HepG2 (cell line): Measurements from ENCODE around the gene CHN2. TPM values are rescaled to one million over a fixed set of nuclear protein-coding genes. Genes with fewer than 3 reads are reported as not detected.

Experiments used
- ATAC-seq: fragments of 200-7000 bp; cut with Tn5 transposase; 3 replicates; pipeline ENCODE4 v1.9.1; 2020; ENCODE audit warnings: mild to moderate bottlenecking, moderate library complexity
- BruUV-seq: library from RNA; stranded (reverse); fragments of 400-500 nt; replicated peaks from 2 replicates; lab custom pipeline; 2021; lab: Mats Ljungman, UMichigan
- CTCF ChIA-PET: fragments of 300-600 bp; formaldehyde crosslinking; extraction: SDS; loops from one replicate; lab custom pipeline; 2021; ENCODE audit warnings: low total read pairs, inconsistent platforms, low intra/inter-chr PET ratio; lab: Yijun Ruan, JAX
- POLR2A ChIA-PET: fragments of 350-600 bp; sonication (Branson Sonifier 250); formaldehyde crosslinking; loops from one replicate; lab custom pipeline; 2020; ENCODE audit warnings: antibody characterized with exemption, inconsistent platforms; lab: Yijun Ruan, JAX
- DNase-seq: peaks from one replicate; pipeline ENCODE4 v3.0.0-alpha.2; 2015; ENCODE audit warnings: low spot score
- FAIRE-seq: peaks from 3 replicates; lab custom pipeline; 2011; peaks lifted over from hg19 to GRCh38; lab: Jason Lieb, UNC
- H2AFZ ChIP-seq: one replicate; pipeline ENCODE4 v1.6.1; 2011; ENCODE audit warnings: low read length, inconsistent platforms
- H3K27ac ChIP-seq: fragments of 300-600 bp; 3 replicates; pipeline ENCODE4 v1.8.0; 2011; ENCODE audit warnings: mixed run types, mild to moderate bottlenecking, mixed read lengths, low read length, inconsistent platforms; ENCODE audit not compliant: insufficient read depth; ENCODE audit errors: extremely low read length
- H3K27me3 ChIP-seq, 2 experiments: fragments of 200-600 bp in 1 of 2; 2 replicates in 1 of 2; 3 replicates in 1 of 2; pipeline versions ENCODE4 v1.6.0 to v1.8.0; 2011; ENCODE audit warnings: low read length in 2 of 2, mild to moderate bottlenecking in 2 of 2, moderate library complexity in 2 of 2, inconsistent platforms in 1 of 2; ENCODE audit not compliant: insufficient read depth in 2 of 2, control insufficient read depth in 1 of 2
- H3K36me3 ChIP-seq, 2 experiments: fragments of 200-600 bp in 1 of 2; replicated peaks in 1 of 2; 2 replicates in 1 of 2; 3 replicates in 1 of 2; pipeline versions ENCODE4 v1.5.1 to v1.8.0; 2011; ENCODE audit warnings: low read length in 2 of 2, inconsistent platforms in 1 of 2; ENCODE audit not compliant: insufficient read depth in 2 of 2, control insufficient read depth in 1 of 2
- H3K4me1 ChIP-seq: 2 replicates; pipeline ENCODE4 v1.5.1; 2012; ENCODE audit warnings: low read length, inconsistent platforms; ENCODE audit not compliant: insufficient read depth
- H3K4me2 ChIP-seq: 2 replicates; pipeline ENCODE4 v1.6.0; 2011; ENCODE audit warnings: low read depth, low read length, inconsistent platforms
- H3K4me3 ChIP-seq, 3 experiments: fragments of 200-600 bp in 1 of 3; sonication (generic), shearing (Covaris generic) in 1 of 3; replicated peaks in 1 of 3; 2 replicates each; pipeline ENCODE4 v1.5.1; 2011 to 2016; ENCODE audit warnings: low read length in 3 of 3, inconsistent platforms in 2 of 3, low read depth in 2 of 3, mild to moderate bottlenecking in 2 of 3, control low read depth in 1 of 3, mixed read lengths in 1 of 3; ENCODE audit not compliant: insufficient read depth in 1 of 3
- H3K79me2 ChIP-seq: one replicate; pipeline ENCODE4 v1.6.1; 2011; ENCODE audit warnings: low read length, inconsistent platforms; ENCODE audit not compliant: insufficient read depth
- H3K9ac ChIP-seq: 2 replicates; pipeline ENCODE4 v1.6.0; 2011; ENCODE audit warnings: mild to moderate bottlenecking, low read depth, low read length, inconsistent platforms; ENCODE audit not compliant: insufficient read depth
- H3K9me3 ChIP-seq: 2 replicates; pipeline ENCODE4 v1.5.1; 2012; ENCODE audit warnings: mild to moderate bottlenecking, low read length
- H4K20me1 ChIP-seq: 2 replicates; pipeline ENCODE4 v1.6.0; 2011; ENCODE audit warnings: inconsistent platforms, mild to moderate bottlenecking, low read length, moderate library complexity; ENCODE audit not compliant: insufficient read depth
- ATF7 ChIP-seq, 2 experiments: fragments of 450-650 bp in 1 of 2; sonication (generic) in 1 of 2; formaldehyde crosslinking in 1 of 2; IDR thresholded peaks; 2 replicates each; pipeline versions ENCODE4 v1.4.0 to v1.6.1; 2016 to 2020; ENCODE audit warnings: antibody characterized with exemption in 1 of 2, mild to moderate bottlenecking in 1 of 2, missing genetic modification reagents in 1 of 2
- CTCF ChIP-seq: sonication (generic); formaldehyde crosslinking; IDR thresholded peaks from 2 replicates; pipeline ENCODE4 v1.5.0; 2020; ENCODE audit warnings: mild to moderate bottlenecking, missing genetic modification reagents, moderate library complexity
- HHEX ChIP-seq: IDR thresholded peaks from 2 replicates; pipeline ENCODE4 v1.6.1; 2016; ENCODE audit warnings: control low read depth
- ISX ChIP-seq: sonication (generic); formaldehyde crosslinking; conservative IDR thresholded peaks from 2 replicates; pipeline ENCODE4 v1.5.0; 2020; ENCODE audit warnings: missing genetic modification reagents
- MTF2 ChIP-seq: sonication (generic); formaldehyde crosslinking; IDR thresholded peaks from 2 replicates; pipeline ENCODE4 v1.5.0; 2020; ENCODE audit warnings: missing genetic modification reagents, borderline replicate concordance
- MXI1 ChIP-seq: IDR thresholded peaks from 3 replicates; pipeline ENCODE4 v1.6.1; 2012; ENCODE audit warnings: low read depth, low read length, inconsistent platforms, borderline replicate concordance
- PAWR ChIP-seq: sonication (generic); formaldehyde crosslinking; IDR thresholded peaks from 2 replicates; pipeline ENCODE4 v1.4.0; 2020; ENCODE audit warnings: missing genetic modification reagents, mild to moderate bottlenecking, borderline replicate concordance
- PLRG1 ChIP-seq: fragments of 450-650 bp; conservative IDR thresholded peaks from 2 replicates; pipeline ENCODE4 v1.6.1; 2016
- POGZ ChIP-seq: sonication (generic); formaldehyde crosslinking; IDR thresholded peaks from 2 replicates; pipeline ENCODE4 v1.4.0; 2020; ENCODE audit warnings: mild to moderate bottlenecking, missing genetic modification reagents
- ZGPAT ChIP-seq: IDR thresholded peaks from 2 replicates; pipeline ENCODE4 v1.6.1; 2016; ENCODE audit warnings: mild to moderate bottlenecking
- ZKSCAN1 ChIP-seq: fragments of 150-350 bp; IDR thresholded peaks from 2 replicates; pipeline ENCODE4 v1.6.1; 2014; ENCODE audit warnings: low read length
- ZNF326 ChIP-seq: sonication (generic); formaldehyde crosslinking; IDR thresholded peaks from 2 replicates; pipeline ENCODE4 v1.4.0; 2020; ENCODE audit warnings: missing genetic modification reagents, borderline replicate concordance
- ZNF335 ChIP-seq: sonication (generic); formaldehyde crosslinking; IDR thresholded peaks from 2 replicates; pipeline ENCODE4 v1.4.0; 2020; ENCODE audit warnings: missing genetic modification reagents
- ZNF367 ChIP-seq: sonication (generic); formaldehyde crosslinking; IDR thresholded peaks from 2 replicates; pipeline ENCODE4 v1.4.0; 2020; ENCODE audit warnings: missing genetic modification reagents, borderline replicate concordance
- WGBS: methylation state at CpG from one replicate; pipeline ENCODE4 v1.1.6; 2017; ENCODE audit warnings: low lambda C conversion rate; 5-methylcytosine and 5-hydroxymethylcytosine counted together
- in situ Hi-C: cut with HindIII; loops from 2 replicates; pipeline ENCODE4 v1.10.0; 2017; ENCODE audit warnings: low pct_unique_long_range_greater_than_20kb; ENCODE audit not compliant: extremely low pct_ligation_motif_present
- intact Hi-C: fragments of 100-400 bp; cut with micrococcal nuclease; formaldehyde crosslinking; loops from one replicate; pipeline ENCODE4 v1.10.0; 2022; ENCODE audit not compliant: unreplicated experiment
- polyA plus RNA-seq, 8 experiments: library from polyadenylated mRNA; depleted of rRNA in 3 of 8; stranded (reverse) in 7 of 8; unstranded in 1 of 8; fragments of >200 nt; fragmentation: Illumina TruSeq in 4 of 8; extraction: Trizol in 4 of 8; gene quantifications; 2 replicates each; pipeline versions ENCODE4 v1.2.1 to v1.2.3, GENCODE V29; 2011 to 2016; ENCODE audit warnings: low read depth in 4 of 8, missing spikeins in 1 of 8, mixed read lengths in 1 of 8; ENCODE audit not compliant: insufficient read depth in 1 of 8
- total RNA-seq, 5 experiments: library from RNA; depleted of rRNA; stranded (reverse); fragments of >200 nt; fragmentation: Illumina TruSeq; extraction: Trizol; gene quantifications; 2 replicates each; pipeline ENCODE4 v1.2.3, GENCODE V29; 2016; ENCODE audit warnings: low read depth in 1 of 5

The CHN2 gene
- total and polyA plus RNA-seq, 2 of the 13 experiments (the other 11 are each of a cell fraction or from before 2014, with no cell fraction given): 23.5 to 30.5 TPM

GRCh38 chr7:29306319-29306991 lies 111.9 kb downstream of the CHN2 start:
- ChIA-PET CTCF (no interaction called here), POLR2A (no interaction called here)
- Histone ChIP-seq H3K27me3 (no peaks in the 10 kb centered on the region), H3K9ac (no peak overlapping the region), H3K27ac (no peak overlapping the region), H3K79me2 (peaks cover 29% of the 10 kb centered on the region), H3K4me2 (no peak overlapping the region), H2AFZ (no peak overlapping the region), H3K4me1 (peaks cover 42% of the 10 kb centered on the region), H3K4me3 (no peak overlapping the region), H4K20me1 (no peaks in the 10 kb centered on the region), H3K9me3 (no peaks in the 10 kb centered on the region), H3K36me3 (peaks cover 2 to 5% of the 10 kb centered on the region in 2 experiments; a peak in 2 of 5 replicates)
- no peak for TF ChIP-seq ATF7 (IDR thresholded peaks at IDR 0.05)
- TF ChIP-seq ATF7 (CRISPR knock-in tag; IDR thresholded peaks at IDR 0.05): no peak
- TF ChIP-seq MTF2 (CRISPR knock-in tag): no peak
- no peak for TF ChIP-seq ISX (CRISPR knock-in tag)
- no peak for TF ChIP-seq CTCF (CRISPR knock-in tag)
- TF ChIP-seq HHEX (CRISPR knock-in tag): no peak
- TF ChIP-seq POGZ (CRISPR knock-in tag): no peak
- no peak for TF ChIP-seq PAWR
- TF ChIP-seq MXI1: no peak
- TF ChIP-seq ZKSCAN1: no peak
- no peak for TF ChIP-seq ZNF335 (CRISPR knock-in tag)
- TF ChIP-seq PLRG1: no peak
- no peak for TF ChIP-seq ZGPAT (CRISPR knock-in tag)
- TF ChIP-seq ZNF367: no peak
- TF ChIP-seq ZNF326 (CRISPR knock-in tag): no peak
- DNase-seq: no peak
- no peak for FAIRE-seq
- WGBS: 96% methylated on average over 5 of the region's 5 CpGs
- no peak for ATAC-seq
- no TSS peak for BruUV-seq
- intact Hi-C loops (no loop called here), in situ Hi-C loops (no loop called here)
